Measurements from ENCODE around the gene MRPL50. TPM values are rescaled to one million over a fixed set of nuclear protein-coding genes. Genes with fewer than 3 reads are reported as not detected.

MRPL50 gene
- total and polyA plus RNA-seq, 2 donors (not counting 1 experiment from before 2014, with no cell fraction given): 4.0 to 18.0 TPM

DNA sequence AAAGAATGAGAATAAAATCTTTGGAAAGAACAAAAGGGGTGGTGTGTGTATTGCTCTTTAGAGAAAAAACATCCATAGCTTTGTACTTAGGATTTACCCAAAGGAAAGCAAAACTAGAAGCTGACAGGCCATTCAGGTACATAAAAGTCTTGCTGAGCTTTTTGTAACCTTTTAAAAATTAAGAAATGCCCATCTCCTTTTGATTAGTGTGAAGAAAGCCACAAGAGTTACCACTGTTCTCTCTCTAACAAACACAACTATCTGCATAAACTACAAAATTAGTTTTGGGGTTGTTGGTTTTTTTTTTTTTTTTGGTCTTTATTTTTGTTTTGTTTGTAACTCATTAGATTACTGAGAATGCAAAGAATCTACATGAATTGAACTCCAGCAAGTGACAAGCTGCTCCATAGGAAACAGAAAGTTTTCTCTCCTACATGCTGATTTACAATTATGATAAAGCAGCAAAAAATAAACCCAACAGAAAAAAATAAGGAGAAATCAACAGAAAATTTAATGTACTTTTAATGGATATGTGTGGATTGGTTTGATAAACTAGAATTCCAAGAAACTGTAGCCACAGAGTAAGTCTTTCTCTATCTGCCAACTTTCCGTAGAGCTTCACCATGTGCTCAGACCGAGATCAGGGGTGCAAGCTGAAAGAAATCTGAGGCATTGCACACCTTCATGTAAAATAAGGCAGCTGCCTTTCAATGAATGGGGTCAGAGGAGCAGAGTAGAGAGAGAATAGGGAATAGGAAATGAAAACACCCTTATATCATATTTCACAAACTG lies 25.9 kb downstream of the MRPL50 start:
- Histone ChIP-seq H3K4me1 (ENCODE audit: control insufficient read depth in 2 of 2, insufficient read depth in 2 of 2, low read length in 2 of 2) (no peaks in the 10 kb centered on the region), H3K36me3 (replicated peaks in 1 of 2; ENCODE audit: control extremely low read depth in 1 of 2, control insufficient read depth in 1 of 2, extremely low read depth in 1 of 2, insufficient read depth in 2 of 2, low read length in 1 of 2) (no peaks in the 10 kb centered on the region), H4K20me1 (ENCODE audit: control insufficient read depth, insufficient read depth, low read length, poor library complexity, severe bottlenecking) (no peaks in the 10 kb centered on the region), H3K27me3 (replicated peaks in 1 of 4; ENCODE audit: control extremely low read depth in 1 of 4, control insufficient read depth in 3 of 4, insufficient read depth in 4 of 4, low read length in 3 of 4) (no peaks in the 10 kb centered on the region), H3K9ac (ENCODE audit: low read length) (no peak overlapping the region), H3K79me2 (ENCODE audit: control insufficient read depth, insufficient read depth, low read length) (no peaks in the 10 kb centered on the region), H3K27ac (ENCODE audit: low read length in 2 of 2) (no peak overlapping the region), H3K4me3 (ENCODE audit: control extremely low read depth in 1 of 5, extremely low read depth in 1 of 5, insufficient read depth in 1 of 5, low read depth in 2 of 5, low read length in 4 of 5) (no peak overlapping the region), H2AFZ (ENCODE audit: insufficient read depth, low read depth, low read length, poor library complexity, severe bottlenecking) (no peak overlapping the region), H3K4me2 (replicated peaks; ENCODE audit: low read depth, low read length, poor library complexity, severe bottlenecking) (no peak overlapping the region), H3K9me3 (ENCODE audit: control extremely low read depth in 1 of 3, control insufficient read depth in 2 of 3, insufficient read depth in 1 of 3, low read length in 2 of 3) (peaks cover 0 to 2% (median 0%) of the 10 kb centered on the region in 3 donors)
- TF ChIP-seq EZH2 (IDR thresholded peaks at IDR 0.05; ENCODE audit: borderline replicate concordance, insufficient read depth, low read depth, low read length, poor library complexity, severe bottlenecking): no peak
- TF ChIP-seq, protein P1, sequence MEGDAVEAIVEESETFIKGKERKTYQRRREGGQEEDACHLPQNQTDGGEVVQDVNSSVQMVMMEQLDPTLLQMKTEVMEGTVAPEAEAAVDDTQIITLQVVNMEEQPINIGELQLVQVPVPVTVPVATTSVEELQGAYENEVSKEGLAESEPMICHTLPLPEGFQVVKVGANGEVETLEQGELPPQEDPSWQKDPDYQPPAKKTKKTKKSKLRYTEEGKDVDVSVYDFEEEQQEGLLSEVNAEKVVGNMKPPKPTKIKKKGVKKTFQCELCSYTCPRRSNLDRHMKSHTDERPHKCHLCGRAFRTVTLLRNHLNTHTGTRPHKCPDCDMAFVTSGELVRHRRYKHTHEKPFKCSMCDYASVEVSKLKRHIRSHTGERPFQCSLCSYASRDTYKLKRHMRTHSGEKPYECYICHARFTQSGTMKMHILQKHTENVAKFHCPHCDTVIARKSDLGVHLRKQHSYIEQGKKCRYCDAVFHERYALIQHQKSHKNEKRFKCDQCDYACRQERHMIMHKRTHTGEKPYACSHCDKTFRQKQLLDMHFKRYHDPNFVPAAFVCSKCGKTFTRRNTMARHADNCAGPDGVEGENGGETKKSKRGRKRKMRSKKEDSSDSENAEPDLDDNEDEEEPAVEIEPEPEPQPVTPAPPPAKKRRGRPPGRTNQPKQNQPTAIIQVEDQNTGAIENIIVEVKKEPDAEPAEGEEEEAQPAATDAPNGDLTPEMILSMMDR (IDR thresholded peaks at IDR 0.05): no peak
- intact Hi-C loops (cut with micrococcal nuclease): no loop called here
- ChIA-PET POLR2A (no interaction called here), CTCF (interaction anchor here (0.6 to 1.8 kb wide), 2 partner anchors 11 to 102 kb away, joined by 3 to 6 read pairs; no protein-coding TSS in a partner anchor)
- DNase-seq (no peak), ATAC-seq (ENCODE audit: low read depth) (no peak)
- Mint-ChIP-seq H3K27ac (no peak overlapping the region), H3K4me1 (no peaks in the 10 kb centered on the region), H3K4me3 (no peak overlapping the region), H3K27me3 (peaks cover 32% of the 10 kb centered on the region), H3K9me3 (ENCODE audit: insufficient read depth) (no peaks in the 10 kb centered on the region)
- 70% methylated on average over 2 of the region's 2 CpGs for WGBS (ENCODE audit: insufficient coverage)

DNA sequence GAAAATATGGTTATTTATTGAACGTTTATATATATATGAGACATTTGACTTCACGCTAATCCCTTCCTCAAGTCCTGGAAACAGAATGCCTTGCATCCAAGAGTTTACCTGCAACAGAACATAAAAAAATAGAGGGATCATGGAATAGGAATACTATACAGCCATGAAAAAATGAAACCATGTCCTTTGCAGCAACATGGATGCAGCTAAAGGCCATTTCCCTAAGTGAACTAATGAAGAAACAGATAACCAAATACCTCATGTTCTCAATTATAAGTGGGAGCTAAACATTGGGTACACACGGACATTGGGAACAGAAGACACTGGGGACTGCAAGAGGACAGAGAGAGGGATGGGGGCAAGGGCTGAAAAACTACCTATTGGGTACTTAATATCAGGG lies 26.6 kb downstream of the MRPL50 start:
- ATAC-seq (ENCODE audit: low read depth): no peak
- Histone ChIP-seq H3K4me1 (ENCODE audit: control insufficient read depth in 2 of 2, insufficient read depth in 2 of 2, low read length in 2 of 2) (no peaks in the 10 kb centered on the region), H3K9me3 (ENCODE audit: control extremely low read depth in 1 of 3, control insufficient read depth in 2 of 3, insufficient read depth in 1 of 3, low read length in 2 of 3) (peaks cover 0 to 2% (median 0%) of the 10 kb centered on the region in 3 donors), H3K4me3 (ENCODE audit: control extremely low read depth in 1 of 5, extremely low read depth in 1 of 5, insufficient read depth in 1 of 5, low read depth in 2 of 5, low read length in 4 of 5) (no peak overlapping the region), H3K79me2 (ENCODE audit: control insufficient read depth, insufficient read depth, low read length) (no peaks in the 10 kb centered on the region), H4K20me1 (ENCODE audit: control insufficient read depth, insufficient read depth, low read length, poor library complexity, severe bottlenecking) (no peaks in the 10 kb centered on the region), H3K27ac (ENCODE audit: low read length in 2 of 2) (no peak overlapping the region), H2AFZ (ENCODE audit: insufficient read depth, low read depth, low read length, poor library complexity, severe bottlenecking) (no peak overlapping the region), H3K36me3 (replicated peaks in 1 of 2; ENCODE audit: control extremely low read depth in 1 of 2, control insufficient read depth in 1 of 2, extremely low read depth in 1 of 2, insufficient read depth in 2 of 2, low read length in 1 of 2) (no peaks in the 10 kb centered on the region), H3K9ac (ENCODE audit: low read length) (no peak overlapping the region), H3K27me3 (replicated peaks in 1 of 4; ENCODE audit: control extremely low read depth in 1 of 4, control insufficient read depth in 3 of 4, insufficient read depth in 4 of 4, low read length in 3 of 4) (no peaks in the 10 kb centered on the region), H3K4me2 (replicated peaks; ENCODE audit: low read depth, low read length, poor library complexity, severe bottlenecking) (no peak overlapping the region)
- Mint-ChIP-seq H3K4me3 (no peak overlapping the region), H3K27ac (no peak overlapping the region), H3K9me3 (ENCODE audit: insufficient read depth) (no peaks in the 10 kb centered on the region), H3K27me3 (peaks cover 28% of the 10 kb centered on the region), H3K4me1 (no peaks in the 10 kb centered on the region)
- CTCF ChIA-PET: no interaction called here
- DNase-seq: no peak
- intact Hi-C loops (cut with micrococcal nuclease): no loop called here
- TF ChIP-seq EZH2 (IDR thresholded peaks at IDR 0.05; ENCODE audit: borderline replicate concordance, insufficient read depth, low read depth, low read length, poor library complexity, severe bottlenecking): no peak
- TF ChIP-seq, protein P1 (IDR thresholded peaks at IDR 0.05): no peak
- WGBS (ENCODE audit: insufficient coverage): no CpG with 5 or more reads among the region's 3 CpGs
- POLR2A ChIA-PET: no interaction called here

Measured in B cell (primary cell).